ENCODE measurements around the gene MSI2. TPM values are rescaled to one million over a fixed set of nuclear protein-coding genes. Genes with fewer than 3 reads are reported as not detected.
A peak's percentile ranks its signal among the peaks of the same experiment; 100 is the strongest.

Gene MSI2
- total and polyA plus RNA-seq, 2 experiments from 2014 or later = 15.7 to 76.4 TPM

DNA sequence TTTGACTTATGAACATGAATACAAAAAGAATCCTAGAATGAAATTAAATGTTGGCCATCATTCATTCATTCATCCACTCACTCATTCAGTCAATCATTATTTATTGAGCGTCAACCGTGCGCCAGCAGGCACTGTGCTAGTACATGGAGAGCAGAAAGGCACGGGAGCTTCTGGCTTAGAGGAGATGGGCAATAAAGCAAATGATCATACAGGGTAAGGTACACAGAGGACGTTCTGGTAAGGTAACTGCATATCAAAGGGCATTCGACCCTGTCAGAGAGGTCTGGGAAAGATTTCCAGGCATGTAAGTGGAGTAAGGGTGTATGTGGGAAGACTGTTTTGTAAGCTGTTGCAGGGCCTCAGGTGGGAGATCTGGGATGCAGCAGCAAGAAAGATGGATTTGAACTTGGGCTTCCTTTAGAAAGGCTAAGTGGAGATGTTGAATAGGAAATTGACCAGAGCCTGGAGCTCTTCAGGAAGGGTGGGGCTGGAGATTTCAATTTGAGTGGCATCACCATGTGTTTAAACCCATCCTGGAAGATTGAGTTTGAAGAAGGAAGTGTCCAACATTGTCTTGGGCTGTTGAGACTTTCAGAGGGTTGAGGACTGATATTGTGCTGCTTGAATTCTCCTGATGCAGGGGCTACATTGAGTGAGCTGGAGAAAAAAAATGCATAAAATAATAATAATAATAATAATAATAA is 2.8 kb upstream of the MSI2 start:
- no peak overlapping the region for H3K27ac ChIP-seq
- no peak overlapping the region for H3K4me3 ChIP-seq
- no peaks in the 10 kb centered on the region for H3K27me3 ChIP-seq
- no peaks in the 10 kb centered on the region for H3K9me3 ChIP-seq (ENCODE audit: low read depth)
- no peaks in the 10 kb centered on the region for H3K4me1 ChIP-seq (ENCODE audit: low read depth)
- TF ChIP-seq, protein P1, sequence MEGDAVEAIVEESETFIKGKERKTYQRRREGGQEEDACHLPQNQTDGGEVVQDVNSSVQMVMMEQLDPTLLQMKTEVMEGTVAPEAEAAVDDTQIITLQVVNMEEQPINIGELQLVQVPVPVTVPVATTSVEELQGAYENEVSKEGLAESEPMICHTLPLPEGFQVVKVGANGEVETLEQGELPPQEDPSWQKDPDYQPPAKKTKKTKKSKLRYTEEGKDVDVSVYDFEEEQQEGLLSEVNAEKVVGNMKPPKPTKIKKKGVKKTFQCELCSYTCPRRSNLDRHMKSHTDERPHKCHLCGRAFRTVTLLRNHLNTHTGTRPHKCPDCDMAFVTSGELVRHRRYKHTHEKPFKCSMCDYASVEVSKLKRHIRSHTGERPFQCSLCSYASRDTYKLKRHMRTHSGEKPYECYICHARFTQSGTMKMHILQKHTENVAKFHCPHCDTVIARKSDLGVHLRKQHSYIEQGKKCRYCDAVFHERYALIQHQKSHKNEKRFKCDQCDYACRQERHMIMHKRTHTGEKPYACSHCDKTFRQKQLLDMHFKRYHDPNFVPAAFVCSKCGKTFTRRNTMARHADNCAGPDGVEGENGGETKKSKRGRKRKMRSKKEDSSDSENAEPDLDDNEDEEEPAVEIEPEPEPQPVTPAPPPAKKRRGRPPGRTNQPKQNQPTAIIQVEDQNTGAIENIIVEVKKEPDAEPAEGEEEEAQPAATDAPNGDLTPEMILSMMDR (IDR thresholded peaks at IDR 0.05; ENCODE audit: low read depth, low read length) = no peak
- no peaks in the 10 kb centered on the region for H3K36me3 ChIP-seq
- no peak for DNase-seq (ENCODE audit: low read depth in 1 of 2, low spot score in 1 of 2)

DNA sequence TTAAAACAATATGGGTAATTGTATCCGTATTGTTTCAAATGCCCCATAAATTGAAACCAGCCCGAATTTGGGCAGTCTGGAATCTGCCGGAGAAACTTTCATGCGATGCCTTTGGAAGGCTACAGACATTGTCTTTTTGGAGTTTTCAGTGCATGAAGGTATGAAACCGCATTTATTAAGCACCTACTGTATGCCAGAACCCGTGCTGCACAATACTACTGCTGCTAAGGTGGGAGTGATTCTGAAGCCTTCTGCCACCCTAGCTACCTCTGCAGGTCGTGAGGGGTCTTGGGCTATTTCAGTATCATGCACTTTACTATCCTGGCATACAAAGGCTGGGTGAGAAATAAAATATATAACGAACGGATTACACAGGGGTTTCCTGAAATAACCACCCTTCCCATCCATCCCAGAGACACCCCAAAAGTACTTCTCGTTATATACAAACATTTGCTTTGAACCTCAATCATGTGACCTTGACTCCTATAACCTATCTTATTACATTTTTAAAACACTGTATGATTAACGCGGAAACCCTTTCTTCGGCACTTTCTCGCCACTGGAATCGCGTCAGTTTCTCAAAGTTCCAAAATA is 1.0 kb upstream of the MSI2 start:
- H3K36me3 ChIP-seq = no peaks in the 10 kb centered on the region
- no peaks in the 10 kb centered on the region for H3K9me3 ChIP-seq (ENCODE audit: low read depth)
- peaks cover 14% of the 10 kb centered on the region for H3K4me1 ChIP-seq (ENCODE audit: low read depth)
- TF ChIP-seq, protein P1 (IDR thresholded peaks at IDR 0.05; ENCODE audit: low read depth, low read length) = no peak
- H3K27me3 ChIP-seq = no peaks in the 10 kb centered on the region
- H3K4me3 ChIP-seq = peak overlapping the region; percentile 96
- DNase-seq (ENCODE audit: low read depth in 1 of 2, low spot score in 1 of 2) = no peak
- peak overlapping the region; percentile 95 for H3K27ac ChIP-seq

DNA sequence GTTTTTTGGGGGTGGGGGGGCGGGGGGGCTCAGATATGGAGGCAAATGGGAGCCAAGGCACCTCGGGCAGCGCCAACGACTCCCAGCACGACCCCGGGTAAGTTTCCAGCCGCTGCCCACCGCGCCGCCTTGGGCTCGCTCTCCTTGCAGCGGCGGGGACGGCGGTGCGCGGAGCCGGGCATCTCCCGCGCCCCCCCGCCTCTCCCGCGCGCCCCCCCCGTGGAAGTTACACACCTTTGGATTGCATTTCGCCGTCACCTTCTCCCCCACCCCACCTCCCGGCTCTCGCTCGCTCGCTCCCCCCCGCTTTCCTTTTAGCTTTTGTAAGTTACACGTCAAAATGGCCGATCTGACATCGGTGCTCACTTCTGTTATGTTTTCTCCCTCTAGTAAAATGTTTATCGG is 387 bp downstream of the MSI2 start:
- H3K4me3 ChIP-seq = peak overlapping the region; percentile 96
- H3K27ac ChIP-seq = peak overlapping the region; percentile 95
- TF ChIP-seq, protein P1 (IDR thresholded peaks at IDR 0.05; ENCODE audit: low read depth, low read length) = no peak
- DNase-seq (ENCODE audit: low read depth in 1 of 2, low spot score in 1 of 2) = peak; percentile 29 to 62
- no peaks in the 10 kb centered on the region for H3K36me3 ChIP-seq
- H3K4me1 ChIP-seq (ENCODE audit: low read depth) = peaks cover 18% of the 10 kb centered on the region
- H3K9me3 ChIP-seq (ENCODE audit: low read depth) = no peaks in the 10 kb centered on the region
- no peaks in the 10 kb centered on the region for H3K27me3 ChIP-seq

DNA sequence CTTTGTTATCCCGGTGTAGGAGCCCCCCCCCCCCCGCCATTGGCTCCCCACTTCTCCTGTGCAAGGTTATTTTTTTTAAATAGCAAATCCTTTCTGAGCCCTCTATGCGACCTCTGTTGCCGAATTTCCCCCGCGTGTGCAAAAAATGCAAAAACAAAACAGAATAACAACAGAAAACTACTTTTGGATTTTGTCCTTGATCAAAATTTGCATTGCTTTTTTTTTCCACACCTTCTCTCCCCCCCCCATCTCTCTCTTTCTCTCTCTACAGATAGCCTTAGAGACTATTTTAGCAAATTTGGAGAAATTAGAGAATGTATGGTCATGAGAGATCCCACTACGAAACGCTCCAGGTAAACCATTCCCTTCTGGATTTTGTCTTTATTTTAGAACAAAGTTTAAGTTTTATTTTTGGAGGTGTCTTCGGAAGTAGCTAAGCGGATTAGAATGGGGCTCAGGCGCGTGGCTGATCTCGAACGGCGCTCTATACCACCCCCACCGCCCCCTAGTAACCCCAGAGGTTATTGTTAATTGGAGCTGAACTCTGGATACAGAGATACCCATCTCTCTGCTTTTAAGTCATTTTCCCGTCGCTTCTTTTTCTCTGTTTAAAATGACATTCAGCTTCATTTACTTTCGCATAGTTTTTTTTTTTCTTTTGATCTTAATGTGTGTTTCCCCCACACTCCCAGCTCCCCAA is 1.0 kb downstream of the MSI2 start:
- H3K9me3 ChIP-seq (ENCODE audit: low read depth) = no peaks in the 10 kb centered on the region
- DNase-seq (ENCODE audit: low read depth in 1 of 2, low spot score in 1 of 2) = no peak
- peak overlapping the region; percentile 96 for H3K4me3 ChIP-seq
- no peaks in the 10 kb centered on the region for H3K27me3 ChIP-seq
- peaks cover 5% of the 10 kb centered on the region for H3K36me3 ChIP-seq
- peak overlapping the region; percentile 95 for H3K27ac ChIP-seq
- TF ChIP-seq, protein P1 (IDR thresholded peaks at IDR 0.05; ENCODE audit: low read depth, low read length) = no peak
- peaks cover 19% of the 10 kb centered on the region for H3K4me1 ChIP-seq (ENCODE audit: low read depth)

DNA sequence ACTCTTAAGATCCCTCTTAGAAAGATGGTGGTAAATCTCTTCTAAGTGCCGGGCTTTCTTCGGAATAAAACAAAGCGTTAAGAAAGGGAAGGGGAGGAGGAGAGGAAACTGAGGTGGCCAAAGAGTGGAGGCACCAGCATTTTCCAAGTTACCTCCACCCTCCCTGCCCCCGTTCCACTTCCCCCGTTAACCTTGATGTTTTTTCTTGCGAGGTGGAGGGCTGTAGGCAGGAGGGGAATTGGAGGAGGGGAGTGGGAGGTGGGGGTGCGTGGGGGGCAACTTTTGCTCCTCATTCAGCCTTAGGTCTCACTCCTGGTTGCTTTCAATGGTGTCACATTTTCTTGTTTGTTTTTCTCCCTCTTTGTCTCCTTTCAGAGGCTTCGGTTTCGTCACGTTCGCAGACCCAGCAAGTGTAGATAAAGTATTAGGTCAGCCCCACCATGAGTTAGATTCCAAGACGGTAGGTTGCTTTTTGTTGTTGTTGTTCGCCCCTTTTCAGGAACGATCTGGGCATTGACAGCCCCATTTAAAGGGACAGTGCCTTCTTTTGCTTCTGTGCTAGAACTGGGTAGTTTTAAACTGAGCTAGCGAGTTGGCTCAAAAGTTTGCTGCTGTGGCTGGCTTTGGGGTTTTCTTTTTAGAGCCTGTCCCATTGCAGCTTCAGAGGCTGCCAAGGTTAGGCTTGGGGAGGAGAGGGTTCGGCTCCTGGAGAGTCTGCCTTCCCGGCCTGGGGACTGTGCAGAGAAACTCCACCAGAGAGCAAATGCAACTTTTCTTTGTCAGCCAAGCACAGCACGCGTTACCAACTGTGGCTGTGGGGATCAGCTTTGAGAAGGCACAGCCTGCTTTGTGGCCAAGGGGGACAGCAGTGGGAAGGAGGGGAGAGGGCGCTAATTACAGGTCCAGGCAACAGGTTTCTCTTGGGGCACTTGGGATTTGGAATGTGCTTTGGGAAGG is 1.9 kb downstream of the MSI2 start:
- peaks cover 24% of the 10 kb centered on the region for H3K4me1 ChIP-seq (ENCODE audit: low read depth)
- DNase-seq (ENCODE audit: low read depth in 1 of 2, low spot score in 1 of 2) = peak in 1 of 2 donors; percentile 54
- peak overlapping the region; percentile 96 for H3K4me3 ChIP-seq
- no peaks in the 10 kb centered on the region for H3K9me3 ChIP-seq (ENCODE audit: low read depth)
- TF ChIP-seq, protein P1 (IDR thresholded peaks at IDR 0.05; ENCODE audit: low read depth, low read length) = no peak
- H3K36me3 ChIP-seq = peaks cover 12% of the 10 kb centered on the region
- no peaks in the 10 kb centered on the region for H3K27me3 ChIP-seq
- H3K27ac ChIP-seq = peak overlapping the region; percentile 1
